Upper lobe of left lung (tissue), 4 donors: ENCODE results near the gene SUMO1.

Experiments used
- CTCF ChIP-seq, 6 experiments: fragments of 450-650 bp in 4 of 6; fragments of 200-600 bp in 2 of 6; sonication (generic) in 2 of 6; IDR thresholded peaks; one replicate each; pipeline ENCODE4 v1.5.1; 2016 to 2019; ENCODE audit warnings: antibody characterized with exemption in 6 of 6
- EP300 ChIP-seq, 4 donors: sonication (generic); formaldehyde crosslinking; IDR thresholded peaks; one replicate each; pipeline ENCODE4 v1.5.1; 2017; ENCODE audit warnings: antibody characterized with exemption in 4 of 4, control low read depth in 2 of 4
- POLR2AphosphoS5 ChIP-seq, 2 donors: sonication (generic); formaldehyde crosslinking; IDR thresholded peaks; one replicate each; pipeline ENCODE4 v1.5.1; 2017; ENCODE audit warnings: antibody characterized with exemption in 2 of 2

DNA sequence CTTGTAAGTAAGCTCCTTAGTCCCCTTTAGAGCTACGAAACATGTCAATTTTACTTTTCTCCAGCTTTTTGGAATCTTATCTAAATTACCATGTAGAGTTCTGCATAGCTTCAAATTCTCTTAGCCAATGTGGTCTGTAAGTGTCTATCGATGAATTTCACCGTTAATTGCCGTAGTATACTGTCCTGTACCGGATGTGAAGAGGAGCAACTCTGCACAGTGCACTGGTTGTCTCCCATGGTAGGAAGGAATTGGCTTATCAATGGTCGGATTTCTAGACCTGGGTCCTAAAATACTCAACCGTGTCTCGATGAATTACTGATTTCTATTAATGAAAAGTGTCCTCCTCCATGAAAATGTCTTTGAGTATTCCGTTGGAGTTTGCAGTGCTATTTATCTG, 29.1 kb upstream of the SUMO1 start:
- no peak for TF ChIP-seq POLR2AphosphoS5 (IDR thresholded peaks at IDR 0.05)
- no peak for TF ChIP-seq CTCF (IDR thresholded peaks at IDR 0.05)
- no peak for TF ChIP-seq EP300 (IDR thresholded peaks at IDR 0.05)
